Jurkat, Clone E6-1 (cell line): ENCODE data around the gene CYFIP1.

Experiments
- DNase-seq: peaks from one replicate; pipeline ENCODE4 v3.0.0-alpha.2; 2011; ENCODE audit warnings: low read depth, low spot score
- H3K4me3 ChIP-seq: 2 replicates; pipeline ENCODE4 v1.5.1; 2011; ENCODE audit warnings: mild to moderate bottlenecking, low read length, control low read depth, moderate library complexity

The CYFIP1 gene

GRCh38 chr15:22880068-22880980 is 99.8 kb downstream of the CYFIP1 start:
- H3K4me3 ChIP-seq = peak overlapping the region; percentile 31
- DNase-seq = peak; percentile 97

DNA sequence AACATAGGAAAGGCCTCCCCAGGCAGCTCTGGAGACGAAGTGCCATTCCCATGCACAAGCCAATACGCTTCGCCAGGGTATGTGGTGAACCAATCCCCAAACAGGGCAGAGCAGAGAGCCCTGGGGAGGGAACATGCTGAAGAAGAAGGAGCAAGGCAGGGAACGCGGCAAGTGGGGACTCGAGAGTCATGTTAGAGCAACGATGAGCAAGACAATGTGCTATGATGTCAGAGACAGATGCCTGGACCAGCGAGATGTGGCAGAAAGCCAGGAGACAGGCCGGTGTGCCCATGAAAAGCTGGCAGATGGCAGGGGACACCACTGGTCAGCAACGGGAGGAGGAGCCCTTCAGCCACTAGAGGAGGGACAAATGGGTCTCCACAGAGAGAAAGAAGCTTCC is 102.1 kb downstream of the CYFIP1 start:
- DNase-seq = no peak
- H3K4me3 ChIP-seq = no peak overlapping the region

- H3K4me3 ChIP-seq = no peak overlapping the region
Measured at GRCh38 chr15:22877607-22878006, 102.6 kb downstream of the CYFIP1 start.

DNA sequence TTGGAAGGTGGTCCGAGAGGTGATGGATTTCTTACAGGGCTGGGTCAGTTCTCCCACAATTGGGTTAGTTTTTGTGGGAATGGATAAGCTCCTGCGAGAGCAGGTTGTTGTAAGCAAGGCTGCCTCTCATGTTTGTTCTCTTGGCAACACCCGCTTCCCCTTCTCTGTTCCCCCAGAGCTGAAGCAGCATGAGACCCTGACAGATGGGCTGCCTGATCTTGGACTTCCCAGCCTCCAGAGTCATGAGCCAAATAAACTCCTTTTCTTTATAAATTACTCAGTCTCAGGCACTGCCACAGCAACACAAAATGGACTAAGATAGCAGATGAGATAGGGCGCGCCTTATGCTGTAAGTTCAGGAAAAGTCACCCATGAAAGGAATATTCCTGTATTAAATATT is 103.1 kb downstream of the CYFIP1 start:
- DNase-seq = no peak
- H3K4me3 ChIP-seq = no peak overlapping the region

More at GRCh38 chr15:22877607-22878006, 102.6 kb downstream of the CYFIP1 start:
- no peak for DNase-seq

DNA sequence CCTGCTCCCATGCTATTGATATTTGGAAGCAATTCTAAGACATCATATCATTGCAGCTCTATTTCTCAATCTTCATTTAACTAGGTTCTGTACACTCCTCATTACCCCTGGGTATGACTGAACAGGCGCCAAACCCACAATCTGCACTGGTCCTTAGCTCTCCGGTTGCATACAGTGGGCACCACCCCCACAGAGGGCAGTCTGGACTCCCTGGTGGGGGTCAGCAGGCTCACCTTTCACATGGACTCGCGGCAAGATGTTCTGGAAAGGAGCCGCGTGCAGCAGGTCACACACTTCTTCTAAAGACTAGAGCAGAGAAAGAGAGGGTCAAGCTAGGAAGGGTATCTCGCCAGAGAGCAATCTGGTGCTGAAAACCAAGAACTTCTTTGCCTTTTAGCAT is 105.2 kb downstream of the CYFIP1 start:
- no peak for DNase-seq

GRCh38 chr15:22874256-22874655 is 105.9 kb downstream of the CYFIP1 start:
- H3K4me3 ChIP-seq = no peak overlapping the region

More for the DNA sequence above, 105.2 kb downstream of the CYFIP1 start:
- H3K4me3 ChIP-seq = no peak overlapping the region

GRCh38 chr15:22873841-22874240 is 106.3 kb downstream of the CYFIP1 start:
- no peak for DNase-seq

More at GRCh38 chr15:22874256-22874655, 105.9 kb downstream of the CYFIP1 start:
- DNase-seq = no peak

GRCh38 chr15:22872936-22873701 is 107.0 kb downstream of the CYFIP1 start:
- no peak for DNase-seq
- no peak overlapping the region for H3K4me3 ChIP-seq

More at GRCh38 chr15:22873841-22874240, 106.3 kb downstream of the CYFIP1 start:
- H3K4me3 ChIP-seq = no peak overlapping the region

DNA sequence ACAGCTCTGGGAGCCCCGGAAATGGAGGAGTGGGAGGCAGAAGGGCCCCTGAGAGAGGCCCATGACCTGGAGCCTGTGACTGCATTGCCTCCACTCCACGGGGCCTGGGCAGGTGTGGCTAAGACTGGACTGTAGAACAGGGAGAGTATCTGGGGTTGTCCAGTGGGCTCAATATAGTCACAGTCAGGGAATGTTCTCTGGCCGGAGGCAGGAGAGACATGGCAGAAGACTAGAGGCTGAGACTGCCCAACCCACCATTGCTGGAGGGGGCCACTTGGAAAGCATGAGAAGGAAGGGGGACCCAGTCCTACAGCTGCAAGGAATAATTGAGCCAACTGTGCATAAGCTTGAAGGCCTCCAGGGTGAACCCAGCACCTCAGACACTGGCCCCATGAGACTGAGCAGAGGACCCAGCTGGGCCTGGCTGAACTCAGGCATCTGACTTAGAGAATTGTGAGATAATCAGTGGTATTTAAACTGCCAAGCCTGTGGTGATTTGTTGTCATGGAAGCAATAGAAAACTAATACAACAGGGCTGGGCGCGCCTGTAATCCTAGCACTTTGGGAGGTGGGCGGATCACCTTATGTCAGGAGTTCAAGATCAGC is 108.6 kb downstream of the CYFIP1 start:
- DNase-seq = no peak
- H3K4me3 ChIP-seq = no peak overlapping the region

DNA sequence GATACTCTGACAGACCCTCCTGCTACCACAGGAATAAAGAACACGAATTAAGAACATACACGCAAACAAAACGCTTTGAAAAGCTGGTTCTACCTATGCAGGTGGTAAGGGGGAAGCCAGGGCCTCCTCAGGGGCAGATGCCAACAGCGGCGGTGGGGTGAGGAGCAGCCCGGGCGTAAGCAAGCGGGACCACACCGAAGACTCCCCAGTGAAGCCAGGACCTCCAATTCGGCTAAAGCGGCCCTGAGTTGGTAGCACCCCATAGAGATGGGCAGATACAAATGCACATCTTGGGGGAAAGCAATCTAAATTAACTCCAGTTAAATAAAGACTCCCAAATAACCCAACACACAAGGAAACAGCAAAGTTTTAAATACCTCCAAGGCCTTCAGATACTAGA is 109.3 kb downstream of the CYFIP1 start:
- H3K4me3 ChIP-seq = no peak overlapping the region
- DNase-seq = no peak

- DNase-seq = no peak
- H3K4me3 ChIP-seq = no peak overlapping the region
Measured at GRCh38 chr15:22869856-22870255, 110.3 kb downstream of the CYFIP1 start.

GRCh38 chr15:22868928-22869327 is 111.2 kb downstream of the CYFIP1 start:
- H3K4me3 ChIP-seq = no peak overlapping the region
- no peak for DNase-seq

DNA sequence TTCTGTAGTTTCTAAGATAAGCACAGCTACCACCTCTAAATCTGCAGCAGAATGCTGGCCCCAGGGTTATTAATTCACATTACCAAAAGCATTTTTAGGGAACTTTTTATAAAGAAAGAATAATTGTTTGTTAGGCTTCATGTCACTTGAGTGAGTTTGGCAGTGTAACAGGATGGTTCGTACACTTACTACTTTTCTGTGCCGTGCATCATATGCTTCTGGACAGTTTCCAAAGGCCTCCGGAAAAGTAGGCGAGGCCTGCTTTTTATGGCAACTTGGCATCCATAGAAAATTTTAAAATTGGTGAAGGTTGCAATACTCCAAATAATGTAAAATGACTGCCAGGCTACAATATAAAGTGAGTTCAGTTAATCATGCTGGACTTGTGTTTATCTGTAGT is 111.7 kb downstream of the CYFIP1 start:
- DNase-seq = no peak

GRCh38 chr15:22867886-22868285 is 112.3 kb downstream of the CYFIP1 start:
- DNase-seq = no peak
- no peak overlapping the region for H3K4me3 ChIP-seq

More for the DNA sequence above, 111.7 kb downstream of the CYFIP1 start:
- H3K4me3 ChIP-seq = no peak overlapping the region

GRCh38 chr15:22866079-22866478 is 114.1 kb downstream of the CYFIP1 start:
- DNase-seq = no peak
- H3K4me3 ChIP-seq = no peak overlapping the region

- no peak overlapping the region for H3K4me3 ChIP-seq
- no peak for DNase-seq
Measured at GRCh38 chr15:22863356-22863755, 116.8 kb downstream of the CYFIP1 start.

- no peak for DNase-seq
- no peak overlapping the region for H3K4me3 ChIP-seq
Measured at GRCh38 chr15:22861161-22861560, 119.0 kb downstream of the CYFIP1 start.

DNA sequence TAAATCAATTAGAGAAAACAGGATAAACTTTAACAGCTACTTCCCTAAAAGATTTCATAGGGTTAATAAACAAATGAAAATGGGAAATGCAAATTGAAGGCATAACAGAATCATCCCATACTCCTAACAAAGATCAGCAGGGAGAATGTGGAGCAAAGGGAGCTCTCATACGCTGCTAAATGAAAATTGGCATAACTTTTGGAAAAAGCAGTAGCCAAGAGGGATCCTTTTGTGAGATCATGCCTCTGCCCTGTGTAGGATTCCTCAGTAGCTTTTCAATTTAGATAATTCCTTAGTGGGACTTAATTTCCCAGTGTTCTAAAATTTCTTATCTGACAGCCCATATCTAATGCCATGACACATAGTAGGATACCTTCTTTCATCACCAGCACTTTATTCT is 123.5 kb downstream of the CYFIP1 start:
- DNase-seq = no peak
- H3K4me3 ChIP-seq = no peak overlapping the region

DNA sequence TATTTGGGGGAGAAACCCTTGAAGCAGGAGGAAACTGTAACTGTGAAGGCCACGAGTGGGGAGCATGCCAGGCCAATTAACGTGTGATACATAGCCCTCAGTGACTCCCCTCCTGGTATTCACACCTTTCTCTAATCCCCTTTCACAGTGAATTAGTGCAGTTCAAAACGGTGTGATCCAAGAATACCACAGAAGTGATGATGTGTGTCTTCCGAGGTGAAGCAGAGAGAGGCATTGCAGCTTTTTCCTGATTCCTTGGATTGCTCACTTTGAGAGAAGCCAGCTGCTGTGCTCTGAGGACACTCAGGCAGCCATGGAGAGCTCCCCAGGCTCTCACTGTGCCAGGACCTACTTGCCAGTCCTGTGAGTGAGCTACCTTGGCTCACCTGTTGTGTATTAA is 124.4 kb downstream of the CYFIP1 start:
- no peak overlapping the region for H3K4me3 ChIP-seq
- DNase-seq = no peak

- H3K4me3 ChIP-seq = no peak overlapping the region
- peak; percentile 14 for DNase-seq
Measured at GRCh38 chr15:22851513-22851912, 128.7 kb downstream of the CYFIP1 start.
